AG08396 (cell line): ENCODE results near the gene RNASET2.
"Not testable (repeated sequence)": the region's sequence is repeated elsewhere in the genome, so short reads cannot be mapped to it uniquely, and the experiment has no call there.

ENCODE experiments used
- DNase-seq: peaks from one replicate; pipeline ENCODE4 v3.0.0; 2012; ENCODE audit warnings: low spot score, mixed read lengths

RNASET2 gene

DNA sequence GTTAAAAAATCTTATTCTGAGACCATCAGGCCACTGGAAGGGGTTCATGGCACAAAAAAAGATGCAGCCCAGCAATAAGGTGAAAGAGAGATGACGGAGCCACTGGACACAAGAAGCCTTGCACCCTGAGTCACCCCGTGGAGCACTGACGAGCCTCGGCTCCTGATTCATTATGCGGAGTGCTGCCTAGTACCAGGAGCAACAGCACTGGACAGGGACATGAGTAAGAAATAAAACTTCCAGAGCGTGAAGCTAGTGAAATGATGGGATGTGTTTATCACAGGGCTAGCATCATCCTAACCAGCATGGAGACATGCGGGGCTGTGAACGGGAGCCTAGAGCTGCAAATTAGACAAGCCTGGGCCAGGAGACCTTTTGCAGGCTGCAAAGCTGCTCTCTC, 53.3 kb downstream of the RNASET2 start:
- DNase-seq, result no peak

DNA sequence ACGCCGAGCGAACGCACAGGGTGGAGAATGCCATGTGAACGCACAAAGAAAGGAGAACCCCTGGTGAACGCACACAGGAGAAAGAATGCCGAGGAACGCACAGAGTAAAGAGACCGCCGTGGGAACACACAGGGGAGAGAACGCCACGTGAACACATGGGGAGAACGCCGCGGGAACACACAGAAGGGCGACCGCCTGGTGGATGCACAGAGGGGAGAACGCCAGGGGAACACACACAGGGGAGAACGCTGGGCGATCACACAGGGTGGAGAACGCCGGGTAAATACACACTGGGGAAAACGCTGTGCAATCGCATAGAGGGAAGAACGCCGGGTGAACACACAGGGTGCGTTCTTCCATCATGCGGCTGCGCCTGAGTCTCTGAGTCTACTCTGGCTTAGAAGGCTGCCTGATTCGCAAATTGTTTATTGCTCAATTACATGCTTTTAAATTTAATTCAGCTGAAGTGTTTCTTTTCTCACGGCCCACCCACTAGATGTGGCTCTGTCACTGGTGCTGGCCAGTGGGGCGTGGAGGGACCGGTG, 54.1 kb downstream of the RNASET2 start:
- DNase-seq, result no peak

DNA sequence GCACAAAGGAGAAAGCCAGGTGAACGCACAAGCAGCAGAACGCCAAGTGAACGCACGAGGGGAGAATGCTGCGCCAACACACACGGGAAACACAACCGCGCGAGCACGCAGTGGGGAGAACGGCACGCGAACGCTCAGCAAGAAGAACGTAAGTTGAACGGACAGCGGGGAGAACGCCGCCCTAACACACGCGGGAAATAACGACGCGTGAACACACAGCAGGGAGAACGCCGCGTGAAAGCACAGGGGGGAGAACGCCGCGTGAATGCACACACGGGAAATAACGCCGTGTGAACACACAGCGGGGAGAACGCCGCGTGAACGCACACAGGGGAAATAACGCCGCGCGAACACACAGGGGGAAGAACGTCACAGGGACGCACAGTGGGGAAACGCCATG, 54.7 kb downstream of the RNASET2 start:
- no peak for DNase-seq

DNA sequence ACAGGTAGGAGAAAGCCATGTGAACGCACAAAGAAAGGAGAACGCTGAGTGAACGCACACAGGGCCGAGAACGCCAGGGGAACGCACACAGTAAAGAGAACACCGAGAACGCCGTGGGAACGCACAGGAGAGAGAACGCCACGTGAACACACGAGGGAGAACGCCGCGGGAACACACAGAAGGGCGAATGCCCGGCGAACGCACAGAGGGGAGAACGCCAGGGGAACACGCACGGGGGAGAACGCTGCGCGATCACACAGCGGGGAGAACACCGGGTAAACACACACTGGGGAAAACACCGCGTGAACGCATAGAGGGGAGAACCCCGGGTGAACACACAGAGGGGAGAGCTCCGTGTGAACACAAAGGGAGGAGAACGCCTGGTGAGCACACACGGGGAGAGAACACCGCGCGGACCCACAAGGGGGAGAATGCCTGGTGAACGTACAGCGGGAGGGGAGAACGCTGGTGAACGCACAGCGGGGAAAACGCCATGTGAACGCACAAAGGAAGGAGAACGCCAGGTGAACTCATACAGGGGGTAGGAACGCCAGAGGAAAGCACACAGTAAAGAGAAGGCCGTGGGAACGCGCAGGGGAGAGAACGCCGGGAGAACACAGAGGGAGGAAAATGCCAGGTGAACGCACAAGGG, 55.3 kb downstream of the RNASET2 start:
- DNase-seq, result no peak

DNA sequence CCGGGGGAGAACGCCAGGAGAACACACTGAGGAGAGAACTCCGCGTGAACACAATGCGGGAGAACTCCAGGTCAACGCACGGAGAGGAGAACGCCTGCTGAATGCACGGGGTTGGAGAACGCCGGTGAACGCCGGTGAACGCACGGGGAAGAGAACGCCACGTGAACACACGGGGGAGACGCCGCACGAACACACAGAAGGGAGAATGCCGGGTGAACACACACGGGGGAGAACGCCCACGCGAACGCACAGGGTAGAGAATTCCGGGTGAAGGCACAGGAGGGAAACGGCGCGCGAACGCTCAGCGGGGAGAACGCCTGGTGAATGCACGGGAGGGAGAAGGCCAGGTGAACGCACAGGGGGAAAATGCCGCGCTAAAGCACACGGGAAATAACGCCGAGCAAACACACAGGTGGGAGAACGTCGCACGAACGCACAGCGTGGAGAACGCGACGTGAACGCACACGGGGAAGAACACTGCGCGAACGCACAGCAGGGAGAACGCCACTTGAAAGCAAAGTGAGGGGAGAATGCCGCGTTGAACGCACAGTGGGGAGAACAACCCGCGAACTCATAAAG, 56.1 kb downstream of the RNASET2 start:
- DNase-seq, result no peak

DNA sequence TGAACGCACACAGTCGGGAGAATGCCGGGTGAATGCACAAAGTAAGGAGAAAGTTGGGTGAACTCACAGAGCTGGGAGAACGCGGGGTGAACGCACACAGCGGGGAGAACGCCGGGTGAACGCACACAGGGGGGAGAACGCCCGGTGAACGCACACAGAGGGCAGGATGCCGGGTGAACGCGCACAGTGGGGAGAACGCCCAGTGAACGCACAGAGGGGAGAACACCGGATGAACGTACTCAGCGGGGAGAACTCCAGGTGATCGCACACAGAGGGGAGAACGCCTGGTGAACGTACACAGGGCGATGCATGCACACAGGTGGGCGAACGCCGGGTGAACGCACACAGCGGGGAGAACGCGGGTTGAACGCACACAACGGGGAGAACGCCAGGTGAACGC, 57.4 kb downstream of the RNASET2 start:
- no peak for DNase-seq

DNA sequence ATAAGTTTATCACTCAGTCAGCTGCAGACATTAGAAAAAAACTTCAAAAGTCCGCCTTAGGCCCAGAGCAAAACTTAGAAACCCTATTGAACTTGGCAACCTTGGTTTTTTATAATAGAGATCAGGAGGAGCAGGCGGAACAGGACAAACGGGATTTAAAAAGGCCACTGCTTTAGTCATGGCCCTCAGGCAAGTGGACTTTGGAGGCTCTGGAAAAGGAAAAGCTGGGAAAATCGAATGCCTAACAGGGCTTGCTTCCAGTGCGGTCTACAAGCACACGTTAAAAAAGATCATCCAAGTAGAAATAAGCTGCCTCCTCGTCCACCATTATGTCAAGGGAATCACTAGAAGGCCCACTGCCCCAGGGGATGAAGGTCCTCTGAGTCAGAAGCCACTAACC, 61.7 kb downstream of the RNASET2 start:
- DNase-seq, result not testable (repeated sequence)

DNA sequence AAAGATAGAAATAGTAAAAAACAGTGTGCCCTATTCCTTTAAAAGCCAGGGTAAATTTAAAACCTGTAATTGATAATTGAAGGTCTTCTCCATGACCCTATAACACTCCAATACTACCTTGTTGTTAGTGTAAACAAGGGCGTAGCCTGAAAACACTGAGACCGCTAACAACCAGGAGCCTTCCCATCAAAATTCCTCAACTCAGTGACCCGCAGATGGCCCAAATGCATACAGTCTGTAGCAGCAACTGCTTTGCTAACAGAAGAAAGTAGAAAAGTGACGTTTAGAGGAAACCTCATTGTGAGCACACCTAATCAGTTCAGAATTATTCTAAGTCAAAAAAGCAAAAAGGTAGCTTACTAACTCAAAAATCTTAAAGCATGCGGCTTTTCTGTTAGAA, 63.9 kb downstream of the RNASET2 start:
- DNase-seq, result not testable (repeated sequence)

DNA sequence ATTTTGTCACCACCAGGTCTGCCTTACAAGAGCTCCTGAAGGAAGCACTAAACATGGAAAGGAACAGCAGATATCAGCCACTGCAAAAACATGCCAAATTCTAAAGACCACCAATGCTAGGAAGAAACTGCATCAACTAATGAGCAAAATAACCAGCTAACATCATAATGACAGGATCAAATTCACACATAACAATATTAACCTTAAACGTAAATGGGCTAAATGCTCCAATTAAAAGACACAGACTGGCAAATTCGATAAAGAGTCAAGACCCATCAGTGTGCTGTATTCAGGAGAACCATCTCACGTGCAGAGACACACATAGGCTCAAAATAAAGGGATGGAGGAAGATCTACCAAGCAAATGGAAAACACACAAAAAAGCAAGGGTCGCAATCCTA, 69.6 kb downstream of the RNASET2 start:
- not testable (repeated sequence) for DNase-seq

DNA sequence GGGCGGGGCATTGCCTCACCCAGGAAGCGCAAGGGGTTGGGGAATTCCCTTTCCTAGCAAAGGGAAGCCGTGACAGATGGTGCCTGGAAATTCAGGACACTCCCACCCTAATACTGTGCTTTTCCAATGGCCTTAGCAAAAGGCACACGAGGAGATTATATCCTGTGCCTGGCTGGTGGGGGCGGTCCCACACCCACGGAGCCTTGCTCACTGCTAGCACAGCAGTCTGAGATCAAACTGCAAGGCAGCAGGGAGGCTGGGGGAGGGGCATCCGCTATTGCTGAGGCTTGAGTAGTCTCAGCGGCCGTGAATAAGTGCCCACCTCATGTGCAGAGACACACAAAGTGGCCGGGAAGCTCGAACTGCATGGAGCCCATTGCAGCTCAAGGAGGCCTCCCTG, 71.4 kb downstream of the RNASET2 start:
- not testable (repeated sequence) for DNase-seq

DNA sequence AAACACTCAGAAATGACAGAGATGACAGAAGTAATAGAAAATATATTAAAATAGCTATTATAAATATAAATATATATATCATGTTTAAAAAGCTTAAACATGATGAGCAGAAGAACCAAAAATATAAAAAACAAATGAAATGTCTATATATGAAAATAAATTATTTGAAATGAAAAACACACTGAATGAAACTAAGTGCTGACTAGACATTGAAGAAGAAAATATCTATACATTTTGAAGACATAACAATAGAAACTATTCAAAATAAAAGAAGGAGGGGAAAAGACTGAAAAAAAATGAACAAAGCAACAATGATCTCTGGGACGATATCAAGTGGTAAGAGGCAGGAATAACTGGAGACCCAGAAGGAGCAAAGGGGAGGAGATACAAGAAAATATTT, 76.8 kb downstream of the RNASET2 start:
- DNase-seq, result no peak
